Stimulated activated CD4-positive, alpha-beta T cell treated with anti-CD3 and anti-CD28 coated beads, TNF-alpha, amount 100 ng/mL, for 4 hours (primary cell): ENCODE measurements around the gene MUC5AC.
"Not testable (repeated sequence)": the region's sequence is repeated elsewhere in the genome, so short reads cannot be mapped to it uniquely, and the experiment has no call there.

Experiments used
- DNase-seq, 3 experiments: peaks; one replicate each; pipeline ENCODE4 v3.0.0-alpha.2; 2020; ENCODE audit warnings: low read depth in 3 of 3

Gene MUC5AC, protein sequence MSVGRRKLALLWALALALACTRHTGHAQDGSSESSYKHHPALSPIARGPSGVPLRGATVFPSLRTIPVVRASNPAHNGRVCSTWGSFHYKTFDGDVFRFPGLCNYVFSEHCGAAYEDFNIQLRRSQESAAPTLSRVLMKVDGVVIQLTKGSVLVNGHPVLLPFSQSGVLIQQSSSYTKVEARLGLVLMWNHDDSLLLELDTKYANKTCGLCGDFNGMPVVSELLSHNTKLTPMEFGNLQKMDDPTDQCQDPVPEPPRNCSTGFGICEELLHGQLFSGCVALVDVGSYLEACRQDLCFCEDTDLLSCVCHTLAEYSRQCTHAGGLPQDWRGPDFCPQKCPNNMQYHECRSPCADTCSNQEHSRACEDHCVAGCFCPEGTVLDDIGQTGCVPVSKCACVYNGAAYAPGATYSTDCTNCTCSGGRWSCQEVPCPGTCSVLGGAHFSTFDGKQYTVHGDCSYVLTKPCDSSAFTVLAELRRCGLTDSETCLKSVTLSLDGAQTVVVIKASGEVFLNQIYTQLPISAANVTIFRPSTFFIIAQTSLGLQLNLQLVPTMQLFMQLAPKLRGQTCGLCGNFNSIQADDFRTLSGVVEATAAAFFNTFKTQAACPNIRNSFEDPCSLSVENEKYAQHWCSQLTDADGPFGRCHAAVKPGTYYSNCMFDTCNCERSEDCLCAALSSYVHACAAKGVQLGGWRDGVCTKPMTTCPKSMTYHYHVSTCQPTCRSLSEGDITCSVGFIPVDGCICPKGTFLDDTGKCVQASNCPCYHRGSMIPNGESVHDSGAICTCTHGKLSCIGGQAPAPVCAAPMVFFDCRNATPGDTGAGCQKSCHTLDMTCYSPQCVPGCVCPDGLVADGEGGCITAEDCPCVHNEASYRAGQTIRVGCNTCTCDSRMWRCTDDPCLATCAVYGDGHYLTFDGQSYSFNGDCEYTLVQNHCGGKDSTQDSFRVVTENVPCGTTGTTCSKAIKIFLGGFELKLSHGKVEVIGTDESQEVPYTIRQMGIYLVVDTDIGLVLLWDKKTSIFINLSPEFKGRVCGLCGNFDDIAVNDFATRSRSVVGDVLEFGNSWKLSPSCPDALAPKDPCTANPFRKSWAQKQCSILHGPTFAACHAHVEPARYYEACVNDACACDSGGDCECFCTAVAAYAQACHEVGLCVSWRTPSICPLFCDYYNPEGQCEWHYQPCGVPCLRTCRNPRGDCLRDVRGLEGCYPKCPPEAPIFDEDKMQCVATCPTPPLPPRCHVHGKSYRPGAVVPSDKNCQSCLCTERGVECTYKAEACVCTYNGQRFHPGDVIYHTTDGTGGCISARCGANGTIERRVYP (N-terminal part only)

GRCh38 chr11:1157645-1158591 is at the start of gene MUC5AC:
TSS of gene MUC5AC (plus strand) at chr11:1157953. CDS start at chr11:1158000, 47 bp downstream.
- no peak for DNase-seq

DNA sequence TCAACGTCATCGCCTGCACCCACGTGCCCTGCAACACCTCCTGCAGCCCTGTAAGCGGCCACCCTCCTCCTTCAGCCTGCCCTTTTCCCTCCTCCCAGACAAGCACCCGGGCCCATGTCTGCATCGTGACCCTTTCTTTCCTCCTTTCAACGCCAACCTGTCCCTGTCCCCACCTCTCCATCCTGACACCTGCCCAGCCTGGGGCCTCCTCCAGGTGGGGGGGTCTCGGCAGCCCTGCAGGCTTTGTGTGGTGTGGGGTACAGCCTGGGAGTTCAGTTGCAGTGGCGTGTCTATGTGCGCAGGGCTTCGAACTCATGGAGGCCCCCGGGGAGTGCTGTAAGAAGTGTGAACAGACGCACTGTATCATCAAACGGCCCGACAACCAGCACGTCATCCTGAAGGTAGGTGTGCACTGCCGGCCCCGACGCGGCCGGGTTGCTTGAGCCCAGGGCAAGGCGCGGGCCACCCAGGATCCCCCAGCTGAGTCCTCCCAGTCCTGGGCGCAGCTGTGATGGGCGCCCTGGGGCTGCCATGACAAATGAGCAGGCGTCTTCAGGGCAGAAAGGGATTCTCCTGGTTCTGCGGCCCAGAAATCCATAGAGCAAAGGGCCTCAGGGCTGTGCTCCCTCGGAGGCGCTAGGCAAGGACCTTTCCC is 49.4 kb upstream of the MUC5AC start:
- DNase-seq, result no peak

DNA sequence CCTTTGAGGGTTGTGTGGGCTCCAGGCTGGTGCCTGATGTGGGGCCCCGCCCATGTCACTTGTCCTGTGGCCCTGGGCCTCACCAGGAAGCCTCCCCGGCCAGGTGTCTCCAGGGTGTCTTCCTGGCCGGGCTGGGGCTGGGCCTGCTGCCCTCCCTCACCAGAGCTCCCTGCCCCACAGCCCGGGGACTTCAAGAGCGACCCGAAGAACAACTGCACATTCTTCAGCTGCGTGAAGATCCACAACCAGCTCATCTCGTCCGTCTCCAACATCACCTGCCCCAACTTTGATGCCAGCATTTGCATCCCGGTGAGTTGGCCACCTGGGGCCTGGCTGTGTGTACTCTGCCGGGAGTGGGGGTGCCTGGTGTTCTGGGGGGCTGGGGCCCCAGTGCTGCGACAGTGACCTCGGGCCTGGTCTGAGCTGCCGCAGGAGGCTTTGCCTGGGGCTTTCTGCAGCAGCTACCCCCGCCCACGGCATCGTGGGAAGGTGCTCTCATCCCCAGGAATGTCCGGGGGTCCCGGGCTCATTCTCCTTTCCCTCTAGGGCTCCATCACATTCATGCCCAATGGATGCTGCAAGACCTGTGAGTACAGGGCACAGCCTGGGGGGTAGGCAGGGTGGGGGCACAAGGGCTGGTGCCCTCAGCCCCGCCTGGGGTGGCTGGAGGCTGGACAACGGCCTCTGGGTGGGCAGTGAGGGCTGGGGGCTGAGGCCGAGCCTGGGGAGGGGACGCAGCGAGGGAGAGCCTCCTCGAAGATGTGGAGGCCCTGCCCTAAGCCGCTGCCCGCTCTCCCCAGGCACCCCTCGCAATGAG is 48.4 kb upstream of the MUC5AC start:
- DNase-seq, result no peak

- no peak for DNase-seq
These were observed 47.6 kb upstream of the MUC5AC start for GRCh38 chr11:1109918-1110705.

- no peak for DNase-seq
These were observed 46.1 kb upstream of the MUC5AC start for GRCh38 chr11:1111545-1112212.

DNA sequence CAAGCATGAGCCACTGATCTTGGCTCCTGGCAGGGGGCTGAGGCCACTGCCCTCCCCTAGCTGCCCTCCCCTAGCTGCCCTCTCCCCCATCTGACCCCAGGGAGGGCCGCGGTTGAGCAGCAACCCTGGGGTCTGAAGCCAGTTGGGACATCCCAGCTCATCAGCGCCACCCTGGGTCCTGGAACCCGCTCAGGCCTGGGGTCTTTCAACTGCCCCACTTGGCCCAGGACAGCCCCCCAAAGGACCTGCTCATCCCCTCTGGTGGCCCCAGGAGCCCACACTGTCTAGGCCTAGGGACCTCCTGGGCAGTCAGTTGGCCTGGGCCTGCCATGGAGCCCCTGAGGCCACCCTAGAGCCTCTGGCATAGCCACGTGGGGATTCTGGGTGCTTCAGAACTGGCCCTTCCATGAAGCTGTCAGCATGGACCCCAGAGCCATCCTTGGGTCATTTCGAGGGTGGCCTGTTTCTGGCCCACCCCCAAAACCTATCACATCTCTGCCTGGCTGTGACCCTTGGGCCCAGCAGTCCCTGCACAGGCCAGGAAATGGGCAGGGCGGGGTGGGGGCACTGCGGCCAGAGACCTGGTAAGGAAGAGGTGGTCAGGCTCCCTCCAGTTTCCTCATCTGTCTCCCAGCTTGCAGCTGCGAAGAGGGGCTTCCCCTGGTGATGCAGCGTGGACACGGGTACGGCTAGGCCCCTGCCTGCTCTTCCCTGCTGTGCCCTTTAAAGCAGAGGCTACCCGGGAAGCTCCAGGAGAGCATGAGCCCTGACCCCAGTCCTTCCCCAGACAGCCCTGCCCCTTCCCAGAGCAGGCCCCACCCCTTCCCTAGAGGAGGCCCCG is 45.2 kb upstream of the MUC5AC start:
- no peak for DNase-seq

- DNase-seq, result no peak
These were observed 44.1 kb upstream of the MUC5AC start for GRCh38 chr11:1113405-1114201.

DNA sequence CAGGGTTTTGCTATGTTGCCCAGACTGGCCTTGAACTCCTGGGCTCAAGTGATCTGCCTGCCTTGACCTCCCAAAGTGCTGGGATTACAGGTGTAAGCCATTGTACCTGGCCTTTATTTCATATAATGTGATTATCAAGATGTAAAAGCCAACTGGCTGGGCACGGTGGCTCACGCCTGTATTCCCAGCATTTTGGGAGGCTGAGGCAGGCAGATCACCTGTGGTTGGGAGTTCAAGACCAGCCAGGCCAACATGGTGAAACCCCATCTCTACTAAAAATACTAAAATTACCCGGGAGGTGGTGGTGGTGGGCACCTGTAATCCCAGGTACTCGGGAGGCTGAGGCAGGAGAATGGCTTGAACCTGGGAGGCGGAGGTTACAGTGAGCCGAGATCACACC is 42.5 kb upstream of the MUC5AC start:
- not testable (repeated sequence) for DNase-seq

- DNase-seq, result no peak
These were observed 41.6 kb upstream of the MUC5AC start for GRCh38 chr11:1116104-1116503.

DNA sequence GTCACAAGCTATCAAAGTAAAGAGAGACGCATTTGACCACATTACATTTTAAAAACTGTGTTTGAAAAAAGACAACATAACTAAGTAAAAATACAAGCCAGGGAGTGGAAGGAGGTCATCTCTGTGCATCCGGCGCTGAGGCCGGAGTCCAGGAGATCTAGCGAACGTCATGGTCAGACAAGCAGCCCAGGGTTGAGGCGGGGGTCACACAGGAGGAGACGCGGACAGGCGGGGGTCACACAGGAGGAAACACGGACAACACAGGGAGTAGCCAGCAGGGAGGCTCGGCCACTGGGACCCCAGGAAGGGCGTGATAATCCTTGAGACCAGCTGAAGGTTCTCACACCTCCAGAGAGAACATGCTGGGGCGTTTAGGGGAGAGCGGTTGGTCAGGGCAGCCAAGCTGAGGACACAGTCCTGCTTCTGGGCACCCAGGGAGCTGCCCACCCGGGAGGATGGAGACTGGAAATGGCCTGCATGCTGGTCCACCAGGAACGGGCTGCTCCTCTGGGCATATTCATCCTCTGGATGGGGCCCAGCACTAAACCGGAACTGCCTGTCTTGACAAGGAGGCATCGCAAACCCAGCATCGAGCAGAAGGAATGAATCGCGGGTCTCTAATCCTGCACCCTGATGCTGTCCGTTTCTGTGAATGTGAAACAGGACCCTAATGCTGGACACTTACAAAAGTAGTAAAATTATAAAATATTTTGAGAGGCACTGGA is 40.9 kb upstream of the MUC5AC start:
- DNase-seq, result no peak

DNA sequence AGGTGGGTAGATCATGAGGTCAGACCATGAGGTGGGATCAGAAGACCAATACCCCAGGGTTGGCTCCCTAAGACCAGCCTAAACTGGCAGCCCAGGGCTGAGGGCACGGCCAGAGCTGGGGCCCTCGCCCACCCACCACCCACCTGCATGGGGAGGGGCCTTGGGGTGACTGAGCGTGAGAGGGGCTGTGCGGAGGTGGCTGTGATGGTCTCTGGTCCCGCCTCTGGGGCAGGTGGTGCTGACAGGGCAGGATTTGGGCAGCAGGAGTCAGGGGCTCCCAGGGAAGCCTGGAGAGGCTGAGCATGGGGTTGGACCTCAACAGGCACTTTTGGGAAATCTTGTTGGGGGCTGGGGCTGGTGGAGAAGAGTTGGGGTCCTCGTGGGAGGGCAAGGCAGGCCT is 39.8 kb upstream of the MUC5AC start:
- no peak for DNase-seq

- no peak for DNase-seq
These were observed 38.8 kb upstream of the MUC5AC start for GRCh38 chr11:1118755-1119603.

GRCh38 chr11:1119604-1120146 is 38.1 kb upstream of the MUC5AC start:
- DNase-seq, result no peak
